SK-N-SH treated with all-trans-retinoic acid at 6 μM for 48 hours (cell line): Measurements from ENCODE around the gene APIP.

Experiments used
- ARNTL ChIP-seq: fragments of 450-650 bp; formaldehyde crosslinking; IDR thresholded peaks from 2 replicates; pipeline ENCODE4 v1.5.0; 2020; ENCODE audit warnings: low read depth, mild to moderate bottlenecking, moderate library complexity, borderline replicate concordance
- BACH2 ChIP-seq: fragments of 250-450 bp; sonication (Bioruptor Pico); IDR thresholded peaks from 2 replicates; pipeline ENCODE4 v1.9.0; 2021; ENCODE audit warnings: mild to moderate bottlenecking, borderline replicate concordance
- ISL1 ChIP-seq: fragments of 250-450 bp; sonication (Bioruptor Pico); IDR thresholded peaks from 2 replicates; pipeline ENCODE4 v2.1.2; 2022; ENCODE audit warnings: mild to moderate bottlenecking, moderate library complexity
- PATZ1 ChIP-seq: fragments of 250-450 bp; sonication (Bioruptor Pico); IDR thresholded peaks from 2 replicates; pipeline ENCODE4 v1.8.0; 2020; ENCODE audit warnings: mild to moderate bottlenecking, moderate library complexity, borderline replicate concordance
- POU6F1 ChIP-seq: fragments of 250-450 bp; sonication (Bioruptor Pico); IDR thresholded peaks from 2 replicates; pipeline ENCODE4 v1.8.0; 2021; ENCODE audit warnings: low read depth, mild to moderate bottlenecking, moderate library complexity, borderline replicate concordance
- PPARA ChIP-seq: fragments of 250-450 bp; sonication (Bioruptor Pico); IDR thresholded peaks from 2 replicates; pipeline ENCODE4 v1.5.0; 2020; ENCODE audit warnings: mild to moderate bottlenecking, borderline replicate concordance
- RARB ChIP-seq: fragments of 250-450 bp; sonication (Bioruptor Pico); IDR thresholded peaks from 2 replicates; pipeline ENCODE4 v1.8.0; 2021; ENCODE audit warnings: mild to moderate bottlenecking, moderate library complexity
- TCF4 ChIP-seq: fragments of 250-450 bp; sonication (Bioruptor Pico); IDR thresholded peaks from 2 replicates; pipeline ENCODE4 v1.8.0; 2021; ENCODE audit warnings: mild to moderate bottlenecking, moderate library complexity, borderline replicate concordance
- ZC3H10 ChIP-seq: fragments of 250-450 bp; sonication (Bioruptor Pico); IDR thresholded peaks from 2 replicates; pipeline ENCODE4 v1.5.1; 2021; ENCODE audit warnings: mild to moderate bottlenecking, moderate library complexity
- ZFP30 ChIP-seq: fragments of 450-650 bp; formaldehyde crosslinking; IDR thresholded peaks from 2 replicates; pipeline ENCODE4 v1.5.0; 2022; ENCODE audit warnings: mild to moderate bottlenecking, moderate library complexity
- ZNF70 ChIP-seq: fragments of 450-650 bp; formaldehyde crosslinking; IDR thresholded peaks from 2 replicates; pipeline ENCODE4 v1.5.0; 2020; ENCODE audit warnings: mild to moderate bottlenecking, moderate library complexity

GRCh38 chr11:34926831-34927132, 10.6 kb upstream of the APIP start:
- TF ChIP-seq ZC3H10 (CRISPR knock-in tag) (no peak), ISL1 (CRISPR knock-in tag) (peak; percentile 44; the same call in 1 of the 2 replicates), TCF4 (CRISPR knock-in tag) (no peak), ARNTL (CRISPR knock-in tag) (no peak), POU6F1 (CRISPR knock-in tag) (no peak), RARB (CRISPR knock-in tag) (no peak), ZNF70 (CRISPR knock-in tag) (no peak), BACH2 (CRISPR knock-in tag) (no peak), PATZ1 (no peak), PPARA (CRISPR knock-in tag) (no peak), ZFP30 (CRISPR knock-in tag) (peak; percentile 85)
